GM13976 (cell line): ENCODE data around the gene TLR9.
A peak's percentile ranks its signal among the peaks of the same experiment; 100 is the strongest.

Experiments used
- DNase-seq: peaks from one replicate; pipeline ENCODE4 v3.0.0; 2012; ENCODE audit warnings: low spot score
- in situ Hi-C: fragments of 300-500 bp; cut with MboI; formaldehyde crosslinking; loops from one replicate; pipeline ENCODE4 v1.12.0; 2022; ENCODE audit warnings: low sequenced_read_pairs, mixed read lengths, inconsistent platforms; ENCODE audit not compliant: unreplicated experiment
- TF ChIP-seq, protein P1 (sequence below): IDR thresholded peaks from 2 replicates; pipeline ENCODE4 v1.5.1; 2012; ENCODE audit warnings: borderline replicate concordance, mild to moderate bottlenecking; ENCODE audit not compliant: insufficient read depth; ENCODE audit errors: extremely low read depth, missing control alignments, control extremely low read depth

TLR9 gene

DNA sequence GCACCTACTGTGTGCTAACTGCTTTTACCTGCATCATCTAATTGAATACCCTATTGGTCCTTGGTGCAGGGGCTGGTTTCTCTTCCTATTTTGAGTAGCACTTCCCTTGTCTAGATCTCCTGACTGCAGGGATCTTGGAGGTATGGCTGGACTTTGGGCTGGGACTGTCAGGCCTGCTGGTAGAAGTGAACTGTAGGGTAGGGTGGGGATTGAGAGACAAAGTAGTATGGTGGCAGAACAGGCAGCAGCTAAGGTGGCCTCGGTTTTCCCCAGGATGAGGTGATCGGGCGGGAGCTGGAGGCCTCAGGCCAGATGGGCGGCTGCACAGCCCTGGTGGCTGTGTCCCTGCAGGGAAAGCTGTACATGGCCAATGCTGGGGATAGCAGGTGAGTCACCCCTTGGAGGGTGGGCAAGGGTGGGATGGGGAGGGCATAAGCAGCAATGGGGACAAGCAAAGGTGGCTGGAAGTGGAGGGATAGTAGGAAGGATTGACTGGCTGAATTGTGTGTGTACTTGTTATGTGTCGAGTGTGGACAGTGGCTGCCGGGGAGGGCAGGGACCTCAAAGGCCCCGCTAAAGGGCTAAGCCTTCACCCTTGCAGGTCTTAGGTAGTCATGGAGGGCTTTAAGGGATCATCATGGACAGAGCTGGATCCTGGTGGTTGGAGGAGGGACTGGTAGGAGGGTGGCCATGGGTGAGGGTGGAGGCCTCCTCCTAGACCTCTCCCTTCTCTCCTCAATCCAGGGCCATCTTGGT is 22.1 kb upstream of the TLR9 start:
- in situ Hi-C loops: no loop called here
- DNase-seq: peak; percentile 28
- TF ChIP-seq, protein P1, sequence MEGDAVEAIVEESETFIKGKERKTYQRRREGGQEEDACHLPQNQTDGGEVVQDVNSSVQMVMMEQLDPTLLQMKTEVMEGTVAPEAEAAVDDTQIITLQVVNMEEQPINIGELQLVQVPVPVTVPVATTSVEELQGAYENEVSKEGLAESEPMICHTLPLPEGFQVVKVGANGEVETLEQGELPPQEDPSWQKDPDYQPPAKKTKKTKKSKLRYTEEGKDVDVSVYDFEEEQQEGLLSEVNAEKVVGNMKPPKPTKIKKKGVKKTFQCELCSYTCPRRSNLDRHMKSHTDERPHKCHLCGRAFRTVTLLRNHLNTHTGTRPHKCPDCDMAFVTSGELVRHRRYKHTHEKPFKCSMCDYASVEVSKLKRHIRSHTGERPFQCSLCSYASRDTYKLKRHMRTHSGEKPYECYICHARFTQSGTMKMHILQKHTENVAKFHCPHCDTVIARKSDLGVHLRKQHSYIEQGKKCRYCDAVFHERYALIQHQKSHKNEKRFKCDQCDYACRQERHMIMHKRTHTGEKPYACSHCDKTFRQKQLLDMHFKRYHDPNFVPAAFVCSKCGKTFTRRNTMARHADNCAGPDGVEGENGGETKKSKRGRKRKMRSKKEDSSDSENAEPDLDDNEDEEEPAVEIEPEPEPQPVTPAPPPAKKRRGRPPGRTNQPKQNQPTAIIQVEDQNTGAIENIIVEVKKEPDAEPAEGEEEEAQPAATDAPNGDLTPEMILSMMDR: no peak

DNA sequence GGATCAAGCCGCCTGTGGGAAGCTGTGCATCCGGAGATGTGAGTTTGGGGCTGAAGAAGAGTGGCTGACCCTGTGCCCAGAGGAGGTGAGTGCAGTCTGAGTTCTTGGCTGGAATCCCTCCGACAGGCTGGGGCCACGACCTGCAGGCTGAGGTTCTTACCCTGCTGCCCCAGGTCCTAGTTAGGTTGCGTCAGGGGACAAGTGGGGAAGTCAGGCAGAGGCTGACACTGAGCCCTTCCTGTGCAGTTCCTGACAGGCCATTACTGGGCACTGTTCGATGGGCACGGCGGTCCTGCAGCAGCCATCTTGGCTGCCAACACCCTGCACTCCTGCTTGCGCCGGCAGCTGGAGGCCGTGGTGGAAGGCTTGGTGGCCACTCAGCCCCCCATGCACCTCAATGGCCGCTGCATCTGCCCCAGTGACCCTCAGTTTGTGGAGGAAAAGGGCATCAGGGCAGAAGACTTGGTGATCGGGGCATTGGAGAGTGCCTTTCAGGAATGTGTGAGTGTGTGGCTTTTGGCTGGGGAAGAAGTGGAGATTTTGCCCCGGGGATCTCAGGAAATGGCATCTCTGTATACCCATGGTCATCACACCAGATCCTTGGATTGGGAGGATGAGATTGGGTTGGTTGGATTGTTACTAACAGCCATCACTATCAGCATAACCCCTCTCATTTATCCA is 21.4 kb upstream of the TLR9 start:
- TF ChIP-seq, protein P1: no peak
- in situ Hi-C loops: no loop called here
- peak; percentile 23 for DNase-seq

DNA sequence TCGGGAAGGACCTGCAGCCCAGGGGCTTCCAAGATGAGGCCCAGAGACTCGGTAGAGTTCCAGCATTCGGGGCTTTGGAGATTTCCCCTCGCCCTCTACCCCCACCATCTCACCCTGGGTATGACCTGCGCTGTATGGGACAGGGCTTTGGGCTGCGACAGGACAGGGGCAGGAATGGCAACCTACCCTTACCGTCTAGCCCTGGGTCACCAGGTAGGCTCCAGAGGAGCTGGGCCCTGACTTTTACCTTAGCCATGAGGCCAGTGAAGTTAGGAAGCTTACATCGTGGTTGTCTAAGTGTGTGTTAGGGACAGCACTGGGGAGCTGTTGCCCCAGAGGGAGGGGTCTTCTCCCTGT is 20.8 kb upstream of the TLR9 start:
- in situ Hi-C loops: no loop called here
- DNase-seq: peak; percentile 39
- TF ChIP-seq, protein P1: no peak

DNA sequence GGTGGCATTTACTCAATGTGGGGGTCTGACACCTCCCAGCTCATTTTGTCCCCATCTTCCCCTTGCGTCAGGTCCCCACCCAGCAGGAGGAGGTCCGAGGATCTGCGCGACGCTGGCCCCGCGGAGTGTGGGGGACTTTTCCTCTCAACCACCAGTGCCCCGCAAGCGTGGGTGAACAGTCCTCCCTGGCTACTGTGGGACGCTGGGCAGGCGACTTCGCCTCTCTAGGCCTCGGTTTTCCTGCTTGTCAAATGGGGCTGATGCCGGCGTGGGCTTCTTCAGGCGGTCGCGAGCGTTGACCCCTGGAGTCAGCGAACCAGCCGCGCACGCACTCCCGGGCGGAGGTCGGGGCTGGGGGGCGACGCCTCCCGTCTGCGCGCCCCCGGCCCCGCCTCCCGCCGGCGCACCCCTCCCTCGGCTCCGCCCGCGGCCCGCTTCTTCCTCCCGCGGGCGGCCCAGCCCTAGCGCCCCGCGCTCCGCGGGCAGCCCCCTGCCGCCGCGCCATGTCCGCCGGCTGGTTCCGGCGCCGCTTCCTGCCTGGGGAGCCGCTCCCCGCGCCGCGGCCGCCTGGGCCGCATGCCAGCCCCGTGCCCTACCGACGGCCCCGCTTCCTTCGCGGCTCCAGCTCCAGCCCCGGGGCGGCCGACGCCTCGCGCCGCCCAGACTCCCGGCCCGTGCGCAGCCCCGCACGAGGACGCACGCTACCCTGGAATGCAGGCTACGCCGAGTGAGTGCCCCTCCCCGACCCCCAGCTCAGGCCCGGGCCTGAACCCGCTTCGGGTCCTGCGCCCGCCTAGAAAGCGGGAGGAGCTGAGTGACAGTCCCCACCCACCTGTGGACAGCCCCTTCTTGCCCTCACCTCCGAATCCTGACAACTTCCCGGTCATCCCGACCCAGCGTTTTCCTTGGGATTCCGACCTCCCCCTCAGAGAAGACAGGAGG is 20.1 kb upstream of the TLR9 start, which contains the start of gene PPM1M:
Gene PPM1M (plus strand): TSS at position 438 of the 942 bp plus-strand sequence. CDS start 66 bp downstream, at position 504.
- TF ChIP-seq, protein P1: no peak
- peak; percentile 80 for DNase-seq
- in situ Hi-C loops: no loop called here

DNA sequence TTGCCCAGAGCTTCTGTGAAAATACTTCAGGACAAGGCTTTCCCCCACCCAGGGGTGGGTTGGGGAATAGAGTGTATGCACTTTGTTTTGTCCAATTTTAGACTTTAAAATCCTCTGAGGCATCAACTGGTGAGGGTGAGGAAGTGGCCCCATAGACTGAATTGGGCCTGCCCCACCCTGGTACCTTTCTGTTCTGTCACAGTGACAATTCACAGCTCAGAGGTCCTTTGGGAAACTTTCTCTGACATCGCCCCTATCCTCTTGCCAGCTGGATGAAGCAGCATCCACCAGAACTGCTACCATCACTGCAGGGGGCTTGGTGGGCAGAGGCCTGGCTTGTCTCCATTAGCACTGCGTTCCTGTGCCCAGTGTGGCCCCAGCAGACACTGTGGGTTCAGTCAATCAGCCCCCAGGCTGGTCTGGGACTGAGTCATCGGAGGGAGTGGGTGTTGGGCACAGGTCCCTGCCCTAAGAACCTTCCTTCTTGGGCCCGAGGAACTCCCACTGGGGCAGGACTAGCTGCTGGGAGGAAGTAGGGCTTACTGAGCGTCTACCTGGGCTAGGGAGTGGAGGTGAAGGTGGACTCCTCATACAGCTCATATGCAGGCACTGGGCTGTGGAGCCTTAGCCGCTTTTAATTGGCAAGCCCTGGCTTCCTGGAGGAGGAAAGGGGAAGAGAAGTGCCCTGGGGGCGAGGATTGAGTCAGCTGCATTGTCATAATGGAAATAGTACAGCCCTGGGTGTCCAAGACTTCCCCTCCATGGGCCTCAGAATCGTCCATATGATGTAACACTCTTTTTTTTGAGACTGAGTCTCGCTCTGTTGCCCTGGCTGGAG is 18.6 kb upstream of the TLR9 start:
- in situ Hi-C loops: no loop called here
- peak; percentile 81 for DNase-seq
- TF ChIP-seq, protein P1: no peak
